Ishikawa (cell line): ENCODE data around the gene SYK.

Source experiments
- CEBPB ChIP-seq: IDR thresholded peaks from 2 replicates; pipeline ENCODE4 v1.6.1; 2012
- CREB1 ChIP-seq: IDR thresholded peaks from 2 replicates; pipeline ENCODE4 v1.6.1; 2012; ENCODE audit warnings: low read depth
- EGR1 ChIP-seq: IDR thresholded peaks from 2 replicates; pipeline ENCODE4 v1.6.1; 2012
- EP300 ChIP-seq: IDR thresholded peaks from 2 replicates; pipeline ENCODE4 v1.6.1; 2012; ENCODE audit warnings: borderline replicate concordance
- FOXM1 ChIP-seq: IDR thresholded peaks from 2 replicates; pipeline ENCODE4 v1.6.1; 2012; ENCODE audit warnings: low read depth, borderline replicate concordance
- NFIC ChIP-seq: IDR thresholded peaks from 2 replicates; pipeline ENCODE4 v1.6.1; 2012
- RAD21 ChIP-seq: IDR thresholded peaks from 2 replicates; pipeline ENCODE4 v1.6.1; 2012; ENCODE audit warnings: low read depth
- REST ChIP-seq: IDR thresholded peaks from 2 replicates; pipeline ENCODE4 v1.6.1; 2012; ENCODE audit warnings: low read depth, mild to moderate bottlenecking
- TAF1 ChIP-seq: IDR thresholded peaks from 2 replicates; pipeline ENCODE4 v1.6.1; 2012; ENCODE audit warnings: low read depth, mild to moderate bottlenecking
- TEAD4 ChIP-seq: IDR thresholded peaks from 2 replicates; pipeline ENCODE4 v1.6.1; 2012
- YY1 ChIP-seq: IDR thresholded peaks from 2 replicates; pipeline ENCODE4 v1.6.1; 2012; ENCODE audit warnings: low read depth
- ZBTB7A ChIP-seq: IDR thresholded peaks from 2 replicates; pipeline ENCODE4 v1.6.1; 2012; ENCODE audit warnings: low read depth
- TF ChIP-seq, protein P1 (sequence below): IDR thresholded peaks from 2 replicates; pipeline ENCODE4 v1.6.1; 2012
- TF ChIP-seq, protein P2 (sequence below): IDR thresholded peaks from 2 replicates; pipeline ENCODE4 v1.6.1; 2012

DNA sequence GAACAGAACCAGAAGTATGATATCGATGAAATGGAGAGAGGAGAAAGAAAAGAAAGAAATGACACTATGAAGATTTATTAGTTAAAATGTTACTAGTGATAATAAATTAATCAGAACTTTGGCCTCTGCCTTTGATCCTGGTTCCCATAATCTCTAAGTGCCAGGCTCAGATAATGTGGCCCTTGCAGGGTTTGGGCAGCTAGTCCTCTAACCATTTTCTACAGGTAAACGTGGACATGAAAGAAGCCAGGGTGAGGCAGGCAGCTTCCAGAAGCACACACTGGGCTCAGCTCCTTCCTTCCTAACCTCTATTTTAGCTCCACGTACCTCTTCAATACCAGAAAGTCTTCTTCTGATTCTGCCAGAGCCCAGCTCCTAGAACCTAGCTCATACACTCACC, 30.6 kb downstream of the SYK start:
- TF ChIP-seq EP300 (no peak), TAF1 (no peak), RAD21 (no peak), REST (no peak), YY1 (no peak), CEBPB (no peak), ZBTB7A (no peak), TEAD4 (no peak), CREB1 (no peak), FOXM1 (no peak), NFIC (no peak), EGR1 (no peak)
- TF ChIP-seq, protein P1, sequence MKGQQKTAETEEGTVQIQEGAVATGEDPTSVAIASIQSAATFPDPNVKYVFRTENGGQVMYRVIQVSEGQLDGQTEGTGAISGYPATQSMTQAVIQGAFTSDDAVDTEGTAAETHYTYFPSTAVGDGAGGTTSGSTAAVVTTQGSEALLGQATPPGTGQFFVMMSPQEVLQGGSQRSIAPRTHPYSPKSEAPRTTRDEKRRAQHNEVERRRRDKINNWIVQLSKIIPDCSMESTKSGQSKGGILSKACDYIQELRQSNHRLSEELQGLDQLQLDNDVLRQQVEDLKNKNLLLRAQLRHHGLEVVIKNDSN, result no peak
- TF ChIP-seq, protein P2, sequence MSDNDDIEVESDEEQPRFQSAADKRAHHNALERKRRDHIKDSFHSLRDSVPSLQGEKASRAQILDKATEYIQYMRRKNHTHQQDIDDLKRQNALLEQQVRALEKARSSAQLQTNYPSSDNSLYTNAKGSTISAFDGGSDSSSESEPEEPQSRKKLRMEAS, result no peak
